BLaER1 (cell line): ENCODE data around the gene FTO.

Experiments
- H3K27ac ChIP-seq: shearing (Covaris generic); formaldehyde crosslinking; 2 replicates; pipeline ENCODE4 v1.8.1; 2022
- H3K27me3 ChIP-seq: shearing (Covaris generic); formaldehyde crosslinking; 2 replicates; pipeline ENCODE4 v1.8.1; 2022
- H3K36me3 ChIP-seq: shearing (Covaris generic); formaldehyde crosslinking; 2 replicates; pipeline ENCODE4 v1.8.1; 2022
- H3K4me1 ChIP-seq: shearing (Covaris generic); formaldehyde crosslinking; 2 replicates; pipeline ENCODE4 v1.8.1; 2022
- H3K4me2 ChIP-seq: shearing (Covaris generic); formaldehyde crosslinking; 2 replicates; pipeline ENCODE4 v1.8.1; 2022
- H3K4me3 ChIP-seq: shearing (Covaris generic); formaldehyde crosslinking; 2 replicates; pipeline ENCODE4 v1.8.1; 2022
- H3K9ac ChIP-seq: shearing (Covaris generic); formaldehyde crosslinking; 2 replicates; pipeline ENCODE4 v1.8.1; 2022
- H3K9me3 ChIP-seq: shearing (Covaris generic); formaldehyde crosslinking; 2 replicates; pipeline ENCODE4 v1.8.1; 2022
- H4K20me1 ChIP-seq: shearing (Covaris generic); formaldehyde crosslinking; 2 replicates; pipeline ENCODE4 v1.8.1; 2022
- Cebpa-rat ChIP-seq: shearing (Covaris generic); IDR thresholded peaks from 2 replicates; pipeline ENCODE4 v1.8.1; 2022

FTO gene

GRCh38 chr16:53744449-53744848 is 40.5 kb downstream of the FTO start:
- no peaks in the 10 kb centered on the region for H3K4me1 ChIP-seq
- H3K4me2 ChIP-seq = no peak overlapping the region
- no peak overlapping the region for H3K27ac ChIP-seq
- H3K27me3 ChIP-seq = no peaks in the 10 kb centered on the region
- no peak overlapping the region for H3K9ac ChIP-seq
- no peak overlapping the region for H3K4me3 ChIP-seq
- H4K20me1 ChIP-seq = peaks cover 50% of the 10 kb centered on the region; the same call in 1 of the 2 replicates
- H3K9me3 ChIP-seq = peaks cover 27% of the 10 kb centered on the region
- H3K36me3 ChIP-seq = peaks cover 5% of the 10 kb centered on the region
- TF ChIP-seq Cebpa-rat = no peak

GRCh38 chr16:53745086-53745485 is 41.1 kb downstream of the FTO start:
- Histone ChIP-seq H3K9me3 (peaks cover 28% of the 10 kb centered on the region), H3K27ac (no peak overlapping the region), H4K20me1 (peaks cover 50% of the 10 kb centered on the region; the same call in 1 of the 2 replicates), H3K36me3 (peaks cover 5% of the 10 kb centered on the region), H3K27me3 (no peaks in the 10 kb centered on the region), H3K4me3 (no peak overlapping the region), H3K9ac (no peak overlapping the region), H3K4me2 (no peak overlapping the region), H3K4me1 (no peaks in the 10 kb centered on the region)
- TF ChIP-seq Cebpa-rat = no peak

GRCh38 chr16:53745753-53746266 is 41.9 kb downstream of the FTO start:
- Histone ChIP-seq H3K27me3 (no peaks in the 10 kb centered on the region), H3K36me3 (peaks cover 5% of the 10 kb centered on the region), H3K9me3 (peaks cover 28% of the 10 kb centered on the region), H3K9ac (no peak overlapping the region), H4K20me1 (peaks cover 44% of the 10 kb centered on the region; the same call in 1 of the 2 replicates), H3K4me1 (no peaks in the 10 kb centered on the region), H3K27ac (no peak overlapping the region), H3K4me2 (no peak overlapping the region), H3K4me3 (no peak overlapping the region)
- TF ChIP-seq Cebpa-rat = no peak

GRCh38 chr16:53752560-53752959 is 48.6 kb downstream of the FTO start:
- TF ChIP-seq Cebpa-rat = no peak
- peaks cover 6% of the 10 kb centered on the region; the same call in 1 of the 2 replicates for H3K4me1 ChIP-seq
- H3K9ac ChIP-seq = no peak overlapping the region
- no peaks in the 10 kb centered on the region for H3K27me3 ChIP-seq
- H3K4me2 ChIP-seq = no peak overlapping the region
- H3K4me3 ChIP-seq = no peak overlapping the region
- peaks cover 18% of the 10 kb centered on the region for H3K9me3 ChIP-seq
- H4K20me1 ChIP-seq = peaks cover 47% of the 10 kb centered on the region; the same call in 1 of the 2 replicates
- peaks cover 5% of the 10 kb centered on the region for H3K36me3 ChIP-seq
- no peak overlapping the region for H3K27ac ChIP-seq

GRCh38 chr16:53753431-53753830 is 49.5 kb downstream of the FTO start:
- no peak overlapping the region for H3K4me2 ChIP-seq
- no peak overlapping the region for H3K4me3 ChIP-seq
- TF ChIP-seq Cebpa-rat = no peak
- H3K36me3 ChIP-seq = peaks cover 4% of the 10 kb centered on the region; the same call in 1 of the 2 replicates
- no peaks in the 10 kb centered on the region for H3K27me3 ChIP-seq
- no peak overlapping the region for H3K9ac ChIP-seq
- peaks cover 6% of the 10 kb centered on the region; the same call in 1 of the 2 replicates for H3K4me1 ChIP-seq
- H3K27ac ChIP-seq = no peak overlapping the region
- H3K9me3 ChIP-seq = peaks cover 10% of the 10 kb centered on the region
- peaks cover 47% of the 10 kb centered on the region; the same call in 1 of the 2 replicates for H4K20me1 ChIP-seq

GRCh38 chr16:53755026-53755910 is 51.3 kb downstream of the FTO start:
- Histone ChIP-seq H3K27me3 (no peaks in the 10 kb centered on the region), H3K9me3 (no peaks in the 10 kb centered on the region), H3K4me1 (peaks cover 6% of the 10 kb centered on the region; the same call in 1 of the 2 replicates), H3K9ac (no peak overlapping the region), H3K4me3 (no peak overlapping the region), H3K36me3 (no peaks in the 10 kb centered on the region), H4K20me1 (peaks cover 49% of the 10 kb centered on the region; the same call in 1 of the 2 replicates), H3K27ac (no peak overlapping the region), H3K4me2 (no peak overlapping the region)
- TF ChIP-seq Cebpa-rat = no peak

- H3K4me1 ChIP-seq = peaks cover 6% of the 10 kb centered on the region; the same call in 1 of the 2 replicates
- TF ChIP-seq Cebpa-rat = no peak
- no peak overlapping the region for H3K27ac ChIP-seq
- H3K9ac ChIP-seq = 0 out of 2 replicates have a peak overlapping the region, but pooled peaks have one; percentile 0
- H4K20me1 ChIP-seq = peaks cover 60% of the 10 kb centered on the region; the same call in 1 of the 2 replicates
- H3K36me3 ChIP-seq = no peaks in the 10 kb centered on the region
- no peaks in the 10 kb centered on the region for H3K27me3 ChIP-seq
- H3K4me3 ChIP-seq = no peak overlapping the region
- H3K9me3 ChIP-seq = no peaks in the 10 kb centered on the region
- H3K4me2 ChIP-seq = no peak overlapping the region
These were observed 52.5 kb downstream of the FTO start for GRCh38 chr16:53756275-53756996.

GRCh38 chr16:53757971-53758609 is 54.1 kb downstream of the FTO start:
- Histone ChIP-seq H3K36me3 (no peaks in the 10 kb centered on the region), H3K9me3 (no peaks in the 10 kb centered on the region), H3K4me1 (peaks cover 6% of the 10 kb centered on the region; the same call in 1 of the 2 replicates), H4K20me1 (peaks cover 61% of the 10 kb centered on the region; the same call in 1 of the 2 replicates), H3K9ac (no peak overlapping the region), H3K4me2 (no peak overlapping the region), H3K27me3 (no peaks in the 10 kb centered on the region), H3K4me3 (no peak overlapping the region), H3K27ac (no peak overlapping the region)
- TF ChIP-seq Cebpa-rat = no peak
